AG04450 (cell line): ENCODE results near the gene FOXS1. TPM values are rescaled to one million over a fixed set of nuclear protein-coding genes. Genes with fewer than 3 reads are reported as not detected.

Experiments
- CTCF ChIA-PET: fragments of 300-600, 350-600 bp; formaldehyde crosslinking; extraction: SDS; loops from one replicate; lab custom pipeline; 2022; ENCODE audit warnings: antibody characterized with exemption, inconsistent platforms; lab: Charles Lee
- POLR2A ChIA-PET: fragments of 350-600 bp; formaldehyde crosslinking; extraction: SDS; loops from one replicate; lab custom pipeline; 2021; ENCODE audit warnings: antibody characterized with exemption, inconsistent platforms; lab: Yijun Ruan, JAX
- DNase-seq: peaks from one replicate; pipeline ENCODE4 v3.0.0-alpha.2; 2011; ENCODE audit warnings: low read depth, low spot score
- H3K27ac ChIP-seq: one replicate; pipeline ENCODE4 v1.5.1; 2012; ENCODE audit warnings: low read depth, low read length, control low read depth
- H3K27me3 ChIP-seq: one replicate; pipeline ENCODE4 v1.6.0; 2012; ENCODE audit warnings: low read length; ENCODE audit not compliant: control insufficient read depth, insufficient read depth
- H3K4me3 ChIP-seq: 2 replicates; pipeline ENCODE4 v1.5.1; 2011; ENCODE audit warnings: mild to moderate bottlenecking, low read depth, low read length, control low read depth
- H3K9me3 ChIP-seq: 2 replicates; pipeline ENCODE4 v1.5.1; 2012; ENCODE audit warnings: low read length; ENCODE audit not compliant: control insufficient read depth, insufficient read depth
- polyA plus RNA-seq: library from polyadenylated mRNA; depleted of rRNA; stranded (reverse); fragments of >200 nt; gene quantifications from 2 replicates; pipeline ENCODE4 v1.2.3, GENCODE V29; 2011
- TF ChIP-seq, protein P1 (sequence below): IDR thresholded peaks from 2 replicates; pipeline ENCODE4 v1.5.1; 2011; ENCODE audit warnings: low read depth, low read length, control low read depth, inconsistent platforms

The FOXS1 gene
- polyA plus RNA-seq, 1 experiment: not detected

DNA sequence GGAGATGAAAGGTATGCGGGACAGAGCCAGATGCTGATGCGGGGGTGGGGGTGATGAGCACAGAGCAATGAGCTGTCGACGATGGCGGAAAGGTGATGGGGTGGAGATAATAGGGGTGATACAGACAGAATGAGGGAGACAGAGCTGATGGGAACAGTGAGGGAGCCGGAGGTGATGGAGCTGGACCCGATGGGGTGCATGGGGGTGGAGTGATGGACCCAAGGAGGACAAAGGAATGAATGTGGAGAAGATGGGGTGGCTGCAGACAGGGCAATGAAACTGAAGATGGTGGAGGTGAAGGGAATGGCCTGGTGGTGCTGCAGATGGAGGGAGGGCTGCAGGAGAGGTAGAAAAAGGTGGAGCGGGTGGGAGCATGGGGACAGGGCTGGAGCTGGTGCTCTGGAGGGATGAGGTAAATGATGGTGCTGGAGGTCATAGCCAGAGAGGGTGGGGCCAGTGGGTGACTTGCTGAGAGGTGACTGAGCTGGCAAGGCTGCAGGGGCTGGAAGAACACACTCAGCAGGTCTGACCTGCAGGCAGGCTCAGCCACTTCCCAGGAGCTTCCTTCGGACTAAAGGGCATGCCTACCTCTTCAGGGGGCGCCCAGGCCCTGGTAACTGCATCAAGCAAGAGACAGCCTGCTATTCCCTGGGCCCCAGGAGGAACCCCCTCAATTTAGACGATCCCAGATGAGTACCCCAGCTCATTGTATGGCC is 6.0 kb upstream of the FOXS1 start:
- CTCF ChIA-PET: interaction anchor here (0.6 to 6.1 kb wide), 19 partner anchors 9 to 258 kb away, joined by 3 to 79 read pairs (median 5); partner anchors contain the start of genes PDRG1 and TM9SF4
- Histone ChIP-seq H3K27ac (no peak overlapping the region), H3K27me3 (peaks cover 57% of the 10 kb centered on the region), H3K9me3 (no peaks in the 10 kb centered on the region), H3K4me3 (no peak overlapping the region)
- DNase-seq: no peak
- POLR2A ChIA-PET: no interaction called here
- TF ChIP-seq, protein P1, sequence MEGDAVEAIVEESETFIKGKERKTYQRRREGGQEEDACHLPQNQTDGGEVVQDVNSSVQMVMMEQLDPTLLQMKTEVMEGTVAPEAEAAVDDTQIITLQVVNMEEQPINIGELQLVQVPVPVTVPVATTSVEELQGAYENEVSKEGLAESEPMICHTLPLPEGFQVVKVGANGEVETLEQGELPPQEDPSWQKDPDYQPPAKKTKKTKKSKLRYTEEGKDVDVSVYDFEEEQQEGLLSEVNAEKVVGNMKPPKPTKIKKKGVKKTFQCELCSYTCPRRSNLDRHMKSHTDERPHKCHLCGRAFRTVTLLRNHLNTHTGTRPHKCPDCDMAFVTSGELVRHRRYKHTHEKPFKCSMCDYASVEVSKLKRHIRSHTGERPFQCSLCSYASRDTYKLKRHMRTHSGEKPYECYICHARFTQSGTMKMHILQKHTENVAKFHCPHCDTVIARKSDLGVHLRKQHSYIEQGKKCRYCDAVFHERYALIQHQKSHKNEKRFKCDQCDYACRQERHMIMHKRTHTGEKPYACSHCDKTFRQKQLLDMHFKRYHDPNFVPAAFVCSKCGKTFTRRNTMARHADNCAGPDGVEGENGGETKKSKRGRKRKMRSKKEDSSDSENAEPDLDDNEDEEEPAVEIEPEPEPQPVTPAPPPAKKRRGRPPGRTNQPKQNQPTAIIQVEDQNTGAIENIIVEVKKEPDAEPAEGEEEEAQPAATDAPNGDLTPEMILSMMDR: no peak

DNA sequence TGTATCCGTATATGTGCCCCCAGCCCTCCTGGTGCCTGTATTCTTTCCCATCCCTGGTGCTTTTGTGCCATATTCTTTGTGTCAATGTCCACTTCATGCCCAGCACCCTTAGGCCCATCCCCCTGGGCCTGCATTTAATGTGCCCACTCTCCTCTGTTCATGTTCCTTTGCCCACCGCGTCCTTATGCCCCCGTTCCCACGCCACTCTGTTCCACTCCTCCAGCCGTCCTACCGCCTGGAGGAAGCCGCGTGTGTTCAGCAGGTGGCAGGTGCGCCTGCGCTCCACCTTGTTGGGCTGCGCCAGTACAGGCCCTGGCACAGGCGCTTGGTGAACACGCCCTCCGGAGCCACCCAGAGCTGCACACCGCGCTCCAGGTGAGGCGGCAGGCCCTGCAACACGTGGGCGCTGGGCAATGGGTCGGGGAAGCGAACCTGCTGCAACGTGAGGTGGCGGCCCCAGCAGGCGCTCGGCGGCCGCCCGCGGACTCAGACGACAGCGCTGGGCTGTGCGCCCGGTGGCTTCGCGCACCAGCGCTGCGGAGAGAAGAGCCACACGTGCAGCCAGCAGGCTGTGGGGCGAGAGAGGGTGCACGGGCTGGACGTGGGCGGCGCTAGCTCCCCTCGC is 4.0 kb upstream of the FOXS1 start:
- DNase-seq: no peak
- TF ChIP-seq, protein P1: no peak
- no peak overlapping the region for H3K27ac ChIP-seq
- CTCF ChIA-PET: interaction anchor here (0.6 to 6.1 kb wide), 5 partner anchors 25 to 243 kb away, joined by 3 to 79 read pairs (median 20); partner anchors contain the start of gene PDRG1
- H3K27me3 ChIP-seq: peaks cover 45% of the 10 kb centered on the region
- POLR2A ChIA-PET: no interaction called here
- no peak overlapping the region for H3K4me3 ChIP-seq
- H3K9me3 ChIP-seq: no peaks in the 10 kb centered on the region

DNA sequence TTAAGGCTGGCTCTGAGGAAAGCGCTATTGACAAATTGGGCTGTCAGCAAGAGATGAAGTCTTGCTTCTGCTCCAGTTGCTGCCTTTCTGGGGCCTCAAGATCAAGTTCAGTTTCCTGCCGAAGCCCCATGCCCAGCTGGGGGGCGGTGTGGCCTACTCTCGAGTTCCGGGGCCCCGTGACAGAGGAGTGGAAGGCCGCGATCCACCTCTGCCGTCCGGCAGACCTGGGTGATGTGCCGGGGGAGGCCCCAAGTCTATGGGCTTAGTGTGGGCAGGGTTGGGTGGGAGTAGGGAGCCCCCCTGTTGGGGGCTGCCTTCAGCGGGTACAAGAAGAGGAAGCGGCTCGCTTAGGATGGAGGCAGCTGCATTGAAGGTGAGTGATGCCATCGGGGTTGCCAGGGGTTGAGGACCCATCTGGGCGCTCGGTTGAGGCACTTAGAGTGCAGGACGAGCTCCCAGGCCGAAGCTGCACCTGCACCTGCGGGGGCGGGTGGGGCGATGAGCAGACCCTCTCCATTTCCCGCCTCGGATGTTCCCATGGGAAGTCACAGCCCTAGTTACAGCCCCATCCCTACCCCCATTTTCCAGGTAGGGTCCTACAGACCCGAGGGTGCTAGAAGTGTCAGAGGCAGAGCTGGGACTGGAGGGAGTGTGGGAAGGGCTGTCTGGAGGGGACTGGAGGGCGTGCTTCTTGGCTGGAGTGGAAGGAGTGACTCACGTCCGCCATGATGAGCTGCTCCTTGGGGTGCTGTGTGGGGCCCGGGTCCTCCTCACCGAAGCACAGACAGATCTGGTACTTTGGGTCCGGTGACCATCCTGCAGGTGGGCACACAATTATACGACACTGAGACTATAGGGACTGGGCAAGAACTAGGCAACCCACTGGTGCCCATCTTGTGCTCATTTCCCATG is 2.9 kb upstream of the FOXS1 start:
- CTCF ChIA-PET: interaction anchor here (0.6 to 2.0 kb wide), 4 partner anchors 11 to 244 kb away, joined by 3 to 24 read pairs (median 11); no protein-coding TSS in a partner anchor
- TF ChIP-seq, protein P1: no peak
- no peak for DNase-seq

DNA sequence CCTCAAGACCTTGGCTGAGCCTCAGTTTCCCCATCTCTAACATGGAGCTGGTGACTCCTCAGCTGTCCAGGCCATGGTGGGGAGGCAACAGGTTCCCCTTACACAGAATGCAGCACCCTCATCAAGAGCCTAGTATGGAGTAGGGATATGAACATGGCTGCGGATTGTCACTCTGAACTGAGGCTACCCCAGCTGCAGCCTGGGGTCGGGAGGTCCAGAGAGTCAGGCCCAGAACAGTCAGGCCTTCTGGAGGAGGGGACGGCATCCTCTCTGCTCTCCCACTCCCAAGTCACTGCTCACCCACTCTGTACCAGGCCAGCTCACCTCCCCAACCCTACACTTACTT is 1.4 kb upstream of the FOXS1 start:
- H3K27ac ChIP-seq: no peak overlapping the region
- TF ChIP-seq, protein P1: no peak
- DNase-seq: no peak
- no peaks in the 10 kb centered on the region for H3K9me3 ChIP-seq
- CTCF ChIA-PET: interaction anchor here (0.6 to 2.3 kb wide), 20 partner anchors 9 to 244 kb away, joined by 3 to 24 read pairs (median 4); partner anchors contain the start of gene MYLK2
- H3K27me3 ChIP-seq: peaks cover 43% of the 10 kb centered on the region
- POLR2A ChIA-PET: no interaction called here
- H3K4me3 ChIP-seq: no peak overlapping the region

More for the DNA sequence above, 2.9 kb upstream of the FOXS1 start:
- H3K27ac ChIP-seq: no peak overlapping the region
- no peak overlapping the region for H3K4me3 ChIP-seq
- no peaks in the 10 kb centered on the region for H3K9me3 ChIP-seq
- H3K27me3 ChIP-seq: peaks cover 44% of the 10 kb centered on the region
- POLR2A ChIA-PET: no interaction called here
